ENCODE data around the gene DHRS11.

DNA sequence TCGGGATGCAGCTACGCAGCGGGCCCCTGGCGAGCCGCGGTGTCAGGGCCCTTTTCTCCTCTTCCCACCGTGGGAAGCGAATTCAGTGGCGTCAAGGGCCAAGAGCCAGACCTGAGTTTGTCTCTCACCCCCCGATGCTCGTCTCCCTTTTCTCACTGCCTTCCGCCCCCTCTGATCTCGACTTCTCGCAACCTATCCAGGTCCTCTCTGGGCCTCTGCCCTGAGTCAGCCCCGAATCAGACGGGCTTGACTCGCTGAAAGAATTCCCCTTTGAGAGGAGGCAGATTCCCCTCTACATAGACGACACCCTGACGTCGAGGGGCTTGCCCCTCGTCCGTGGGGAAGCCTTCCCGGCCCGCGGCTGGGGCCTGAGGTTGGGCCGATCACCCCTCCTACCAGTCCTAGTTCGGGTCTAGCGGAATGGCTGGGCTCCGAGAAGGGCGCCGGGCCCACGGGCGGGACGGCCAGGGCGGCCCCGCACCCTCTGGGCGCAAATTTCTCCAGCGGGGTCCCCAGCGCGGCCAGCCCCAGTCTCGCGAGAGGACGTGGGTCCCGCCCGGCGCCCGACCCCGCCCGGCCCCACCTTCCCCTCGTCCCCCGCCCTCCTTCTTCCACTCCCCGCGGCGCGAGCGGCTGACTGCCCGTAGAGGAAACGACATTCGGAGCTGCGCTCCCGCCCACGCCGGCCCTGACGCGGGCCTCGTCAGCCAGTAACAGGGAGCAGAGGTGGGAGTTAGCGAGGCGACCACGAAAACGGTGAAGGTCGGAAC lies 47.2 kb upstream of the DHRS11 start, which contains the start of gene GGNBP2:
- TF ChIP-seq, protein P1, sequence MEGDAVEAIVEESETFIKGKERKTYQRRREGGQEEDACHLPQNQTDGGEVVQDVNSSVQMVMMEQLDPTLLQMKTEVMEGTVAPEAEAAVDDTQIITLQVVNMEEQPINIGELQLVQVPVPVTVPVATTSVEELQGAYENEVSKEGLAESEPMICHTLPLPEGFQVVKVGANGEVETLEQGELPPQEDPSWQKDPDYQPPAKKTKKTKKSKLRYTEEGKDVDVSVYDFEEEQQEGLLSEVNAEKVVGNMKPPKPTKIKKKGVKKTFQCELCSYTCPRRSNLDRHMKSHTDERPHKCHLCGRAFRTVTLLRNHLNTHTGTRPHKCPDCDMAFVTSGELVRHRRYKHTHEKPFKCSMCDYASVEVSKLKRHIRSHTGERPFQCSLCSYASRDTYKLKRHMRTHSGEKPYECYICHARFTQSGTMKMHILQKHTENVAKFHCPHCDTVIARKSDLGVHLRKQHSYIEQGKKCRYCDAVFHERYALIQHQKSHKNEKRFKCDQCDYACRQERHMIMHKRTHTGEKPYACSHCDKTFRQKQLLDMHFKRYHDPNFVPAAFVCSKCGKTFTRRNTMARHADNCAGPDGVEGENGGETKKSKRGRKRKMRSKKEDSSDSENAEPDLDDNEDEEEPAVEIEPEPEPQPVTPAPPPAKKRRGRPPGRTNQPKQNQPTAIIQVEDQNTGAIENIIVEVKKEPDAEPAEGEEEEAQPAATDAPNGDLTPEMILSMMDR (conservative IDR thresholded peaks at IDR 0.05): no peak
- TF ChIP-seq EZH2 (IDR thresholded peaks at IDR 0.05; ENCODE audit: low read depth): no peak
